Adrenal gland (tissue), 5 donors: Measurements from ENCODE around the gene HHAT.

ENCODE experiments used
- POLR2A ChIP-seq, 2 donors: fragments of 450-650 bp; IDR thresholded peaks; one replicate each; pipeline ENCODE4 v1.6.1; 2017; ENCODE audit warnings: antibody characterized with exemption in 2 of 2, mild to moderate bottlenecking in 2 of 2, moderate library complexity in 1 of 2
- TF ChIP-seq, protein P1 (sequence below), 6 experiments: fragments of 450-650 bp in 4 of 6; fragments of 200-600 bp in 2 of 6; sonication (generic) in 1 of 6; IDR thresholded peaks; 1 replicate in 5 of 6; 2 replicates in 1 of 6; pipeline versions ENCODE4 v1.5.1 to v1.8.0; 2016 to 2021; ENCODE audit warnings: antibody characterized with exemption in 6 of 6, mild to moderate bottlenecking in 2 of 6, moderate library complexity in 1 of 6
- donor health status: DM: no; HTN: no; CAD: no.

DNA sequence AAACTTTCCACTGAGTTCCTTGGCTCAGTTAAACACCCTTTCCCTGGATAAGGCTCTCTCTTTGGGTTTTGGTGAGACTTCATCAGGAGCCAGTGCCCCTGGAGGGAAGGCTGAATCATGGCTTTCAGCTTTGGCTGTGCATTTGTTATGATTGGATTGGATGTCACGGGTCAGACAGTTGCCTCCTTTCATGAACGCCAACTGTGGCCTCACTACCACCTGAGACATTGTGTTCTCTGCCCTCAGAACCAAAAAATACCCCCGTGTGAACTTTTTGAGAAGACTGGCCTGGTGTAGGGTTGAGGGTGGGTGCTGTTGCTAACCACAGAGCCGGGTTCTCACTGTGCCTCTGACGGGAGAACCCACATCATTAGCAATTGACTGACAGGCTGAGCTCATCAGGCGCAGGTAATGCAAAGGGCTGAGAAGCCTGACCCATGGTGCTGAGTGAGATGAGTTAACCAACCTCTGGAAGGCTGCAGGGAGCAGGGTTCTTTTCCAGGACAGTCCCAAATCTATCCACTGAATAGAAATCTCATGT lies 65.6 kb downstream of the HHAT start:
- TF ChIP-seq, protein P1, sequence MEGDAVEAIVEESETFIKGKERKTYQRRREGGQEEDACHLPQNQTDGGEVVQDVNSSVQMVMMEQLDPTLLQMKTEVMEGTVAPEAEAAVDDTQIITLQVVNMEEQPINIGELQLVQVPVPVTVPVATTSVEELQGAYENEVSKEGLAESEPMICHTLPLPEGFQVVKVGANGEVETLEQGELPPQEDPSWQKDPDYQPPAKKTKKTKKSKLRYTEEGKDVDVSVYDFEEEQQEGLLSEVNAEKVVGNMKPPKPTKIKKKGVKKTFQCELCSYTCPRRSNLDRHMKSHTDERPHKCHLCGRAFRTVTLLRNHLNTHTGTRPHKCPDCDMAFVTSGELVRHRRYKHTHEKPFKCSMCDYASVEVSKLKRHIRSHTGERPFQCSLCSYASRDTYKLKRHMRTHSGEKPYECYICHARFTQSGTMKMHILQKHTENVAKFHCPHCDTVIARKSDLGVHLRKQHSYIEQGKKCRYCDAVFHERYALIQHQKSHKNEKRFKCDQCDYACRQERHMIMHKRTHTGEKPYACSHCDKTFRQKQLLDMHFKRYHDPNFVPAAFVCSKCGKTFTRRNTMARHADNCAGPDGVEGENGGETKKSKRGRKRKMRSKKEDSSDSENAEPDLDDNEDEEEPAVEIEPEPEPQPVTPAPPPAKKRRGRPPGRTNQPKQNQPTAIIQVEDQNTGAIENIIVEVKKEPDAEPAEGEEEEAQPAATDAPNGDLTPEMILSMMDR (IDR thresholded peaks at IDR 0.05), result no peak
- no peak for TF ChIP-seq POLR2A (IDR thresholded peaks at IDR 0.05)
